ENCODE data around the gene HES2.
"Not testable (repeated sequence)": the region's sequence is repeated elsewhere in the genome, so short reads cannot be mapped to it uniquely, and the experiment has no call there.

Gene HES2

GRCh38 chr1:6385488-6386191 is 34.1 kb downstream of the HES2 start:
- no peak for DNase-seq (ENCODE audit: low read depth)

GRCh38 chr1:6384962-6385361 is 34.8 kb downstream of the HES2 start:
- no peak for DNase-seq (ENCODE audit: low read depth)

DNA sequence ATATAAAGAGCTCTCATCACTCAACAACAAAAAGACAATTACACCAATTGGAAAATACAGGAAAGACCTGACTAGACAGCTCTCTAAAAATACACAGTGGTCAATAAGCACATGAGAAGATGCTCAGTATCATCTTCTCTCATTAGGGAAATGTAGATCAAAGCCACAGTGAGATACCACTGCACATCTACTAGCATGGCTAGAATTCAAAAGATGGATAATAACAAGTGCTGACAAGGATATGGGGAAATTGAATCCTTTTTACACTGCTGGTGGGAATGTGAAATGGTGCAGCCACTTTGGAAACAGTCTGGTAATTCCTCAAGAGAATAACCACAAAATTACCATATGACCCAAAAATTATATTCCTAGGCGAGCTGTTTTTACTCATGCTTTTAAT is 35.6 kb downstream of the HES2 start:
- no peak for DNase-seq (ENCODE audit: low read depth)

- no peak for DNase-seq (ENCODE audit: low read depth)
Observed at GRCh38 chr1:6380037-6380436, 39.7 kb downstream of the HES2 start.

DNA sequence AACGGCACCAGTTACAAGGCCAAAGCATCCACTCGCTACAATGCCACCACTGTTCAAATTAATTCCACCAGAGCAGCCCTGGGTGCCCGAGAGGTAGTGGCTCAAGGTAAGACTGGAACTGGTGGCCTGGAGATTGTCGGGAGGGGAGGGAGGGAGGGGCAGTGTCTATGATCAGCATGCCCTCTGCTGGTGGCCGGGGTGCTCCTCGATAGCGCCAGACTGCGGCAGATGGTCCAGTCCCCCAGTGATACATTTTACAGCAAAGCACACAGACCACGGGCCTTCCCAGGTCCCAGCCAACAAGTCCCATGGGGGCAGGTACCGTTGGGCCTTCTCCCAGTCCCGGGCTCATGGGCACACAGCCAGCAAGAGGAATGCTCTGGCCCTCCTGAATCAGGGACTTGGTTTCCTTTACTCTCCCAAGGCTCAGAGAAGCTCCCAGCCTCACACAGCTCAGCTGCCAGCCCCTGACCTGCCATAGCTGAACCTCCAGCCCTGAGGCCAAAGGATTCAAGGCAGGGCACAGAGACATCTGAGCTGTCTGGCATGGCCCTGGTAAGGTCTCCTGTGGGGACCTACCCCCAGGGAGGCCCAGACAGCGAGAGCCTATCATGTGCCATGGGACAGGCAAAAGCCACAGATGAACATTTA is 41.5 kb downstream of the HES2 start:
- no peak for DNase-seq (ENCODE audit: low read depth)

GRCh38 chr1:6373961-6374720 is 45.6 kb downstream of the HES2 start:
- DNase-seq (ENCODE audit: low read depth), result no peak

DNA sequence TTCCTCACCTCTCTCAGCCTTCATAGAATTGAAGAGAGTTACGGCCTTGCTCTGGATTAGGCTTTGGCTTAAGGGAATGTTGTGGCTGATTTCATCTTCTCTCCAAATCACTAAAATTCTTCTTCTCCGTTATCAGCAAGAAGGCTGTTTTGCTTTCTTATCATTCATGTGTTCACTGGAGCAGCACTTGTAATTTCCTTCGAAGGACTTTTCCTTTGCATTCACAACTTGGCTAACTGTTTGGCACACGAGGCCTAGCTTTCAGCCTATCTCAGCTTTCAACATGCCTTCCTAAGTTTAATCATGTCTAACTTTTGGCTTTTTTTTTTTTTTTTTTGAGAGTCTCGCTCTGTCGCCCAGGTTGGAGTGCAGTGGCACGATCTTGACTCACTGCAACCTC is 47.5 kb downstream of the HES2 start:
- DNase-seq (ENCODE audit: low read depth), result not testable (repeated sequence)

DNA sequence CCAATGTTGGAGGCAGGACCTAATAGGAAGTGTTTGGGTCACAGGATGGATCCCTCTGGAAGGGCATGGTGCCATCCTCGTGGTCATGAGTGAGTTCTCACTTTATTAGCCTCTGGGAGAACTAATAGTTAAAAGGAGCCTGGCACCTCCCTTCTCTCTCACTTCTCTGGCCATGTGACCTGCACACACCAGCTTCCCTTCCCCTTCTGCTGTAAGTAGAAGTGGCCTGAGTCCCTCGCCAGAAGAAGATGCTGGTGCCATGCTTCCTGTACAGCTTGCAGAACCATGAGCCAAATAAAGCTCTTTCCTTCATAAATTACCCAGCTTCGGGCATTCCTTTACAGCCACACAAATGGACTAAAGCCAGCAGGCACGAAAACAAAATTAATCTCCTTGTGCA is 49.7 kb downstream of the HES2 start:
- DNase-seq (ENCODE audit: low read depth), result no peak

DNA sequence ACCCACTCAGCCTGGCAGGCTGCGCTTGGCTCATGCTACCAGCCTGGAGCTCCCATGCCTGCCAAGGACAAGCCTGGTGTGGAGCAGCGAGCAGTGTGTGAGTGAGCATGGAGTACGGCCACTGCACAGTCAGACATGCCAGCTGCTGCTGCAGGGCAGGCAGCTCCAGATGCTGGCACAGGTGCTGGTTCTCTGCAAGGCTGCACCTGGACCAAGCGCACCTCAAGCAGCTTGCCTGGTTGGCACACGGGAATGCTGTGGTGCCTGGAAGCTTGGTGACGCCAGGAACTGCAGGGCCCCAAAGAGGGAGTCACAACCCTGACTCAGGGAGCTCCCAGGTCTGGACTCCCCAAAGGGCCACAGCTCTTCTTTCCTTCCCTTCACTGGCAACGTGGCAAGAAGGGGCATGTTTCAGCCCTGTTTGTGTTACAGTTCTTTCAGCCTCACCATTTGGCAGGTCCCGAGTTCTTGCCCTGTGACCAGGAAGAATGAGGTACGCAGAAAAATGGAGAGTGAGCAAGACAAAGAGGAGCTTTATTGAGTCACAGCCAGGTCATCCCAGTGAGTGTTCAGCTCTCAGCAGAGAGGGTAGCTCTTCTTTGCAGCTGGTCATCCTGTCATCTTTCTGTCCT is 52.2 kb downstream of the HES2 start:
- no peak for DNase-seq (ENCODE audit: low read depth)

- DNase-seq (ENCODE audit: low read depth), result no peak
Observed at GRCh38 chr1:6365047-6365446, 54.7 kb downstream of the HES2 start.

DNA sequence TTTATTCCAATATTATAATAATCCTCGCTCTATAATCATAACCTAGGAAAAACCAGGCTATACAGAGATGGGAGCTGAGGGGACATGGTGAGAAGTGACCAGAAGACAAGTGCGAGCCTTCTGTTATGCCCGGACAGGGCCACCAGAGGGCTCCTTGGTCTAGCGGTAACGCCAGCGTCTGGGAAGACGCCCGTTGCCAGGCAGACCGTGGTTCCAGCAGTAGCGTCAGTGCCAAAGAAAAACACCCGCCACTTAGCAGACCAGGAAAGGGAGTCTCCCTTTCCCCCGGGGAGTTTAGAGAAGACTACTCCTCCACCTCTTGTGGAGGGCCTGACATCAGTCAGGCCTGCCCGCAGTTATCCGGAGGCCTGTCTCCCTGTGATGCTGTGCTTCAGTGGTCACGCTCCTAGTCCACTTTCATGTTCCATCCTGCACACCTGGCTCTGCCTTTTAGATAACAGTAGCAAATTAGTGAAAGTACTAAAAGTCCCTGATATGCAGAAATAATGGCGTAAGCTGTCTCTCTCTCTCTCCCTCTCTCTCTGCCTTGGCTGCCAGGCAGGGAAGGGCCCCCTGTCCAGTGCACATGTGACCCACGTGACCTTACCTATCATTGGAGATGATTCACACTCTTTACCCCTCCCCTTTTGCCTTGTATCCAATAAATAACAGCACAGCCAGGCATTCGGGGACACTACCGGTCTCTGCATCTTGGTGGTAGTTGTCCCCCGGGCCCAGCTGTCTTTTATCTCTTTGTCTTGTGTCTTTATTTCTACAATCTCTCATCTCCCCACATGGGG is 56.4 kb downstream of the HES2 start:
- not testable (repeated sequence) for DNase-seq (ENCODE audit: low read depth)

All from stimulated activated CD8-positive, alpha-beta memory T cell treated with anti-CD3 and anti-CD28 coated beads, Interleukin-12 subunit alpha, Interleukin-12 subunit beta, amount 100 ng/mL, for 4 hours (primary cell).